ENCODE measurements around the gene STK33. TPM values are rescaled to one million over a fixed set of nuclear protein-coding genes. Genes with fewer than 3 reads are reported as not detected.

STK33 gene
- total RNA-seq, 1 experiment from 2014 or later: 10.9 TPM

DNA sequence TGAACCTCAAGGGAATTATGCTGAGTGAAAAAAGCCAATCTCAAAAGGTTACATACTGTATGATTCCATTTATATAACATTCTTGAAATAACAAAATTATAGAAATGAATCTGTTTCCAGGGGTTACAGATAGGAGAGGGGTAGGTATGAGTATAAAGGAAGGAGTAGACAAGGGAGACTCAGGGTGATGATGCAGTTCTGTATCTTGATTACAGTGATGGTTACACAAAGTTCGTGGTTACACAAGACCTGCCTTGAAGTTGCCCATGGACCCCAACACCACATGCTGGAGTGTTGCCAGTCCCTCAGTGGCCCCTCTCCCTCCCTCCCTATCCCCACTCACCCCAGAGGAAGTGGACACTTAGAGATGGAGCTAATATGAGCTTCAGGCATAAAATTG lies 20.3 kb downstream of the STK33 start:
- ATAC-seq (no peak), DNase-seq (ENCODE audit: low read depth, low spot score) (no peak)
- Histone ChIP-seq H3K4me2 (ENCODE audit: low read length) (no peak overlapping the region), H3K27ac (ENCODE audit: low read depth, low read length) (no peak overlapping the region), H4K20me1 (ENCODE audit: insufficient read depth) (no peaks in the 10 kb centered on the region), H3K27me3 (ENCODE audit: insufficient read depth, low read length) (no peaks in the 10 kb centered on the region), H3K4me1 (ENCODE audit: control insufficient read depth in 1 of 2, insufficient read depth in 2 of 2, low read length in 2 of 2) (peaks cover 0 to 3% of the 10 kb centered on the region in 2 experiments; a peak in 1 of 4 replicates), H3K36me3 (ENCODE audit: control insufficient read depth in 1 of 2, insufficient read depth in 2 of 2, low read length in 2 of 2) (no peaks in the 10 kb centered on the region), H3K79me2 (ENCODE audit: insufficient read depth, low read length) (no peaks in the 10 kb centered on the region), H2AFZ (ENCODE audit: low read depth, low read length, poor library complexity, severe bottlenecking) (no peak overlapping the region), H3K9ac (ENCODE audit: low read length) (no peak overlapping the region), H3K9me2 (ENCODE audit: insufficient read depth) (no peaks in the 10 kb centered on the region), H3K9me3 (ENCODE audit: control insufficient read depth in 1 of 2, insufficient read depth in 1 of 2, low read depth in 1 of 2, low read length in 2 of 2) (no peaks in the 10 kb centered on the region), H3K4me3 (replicated peaks in 1 of 2; ENCODE audit: low read depth in 1 of 2, low read length in 2 of 2) (no peak overlapping the region)
- TF ChIP-seq CTCF (IDR thresholded peaks at IDR 0.05 in 2 of 3, conservative IDR thresholded peaks at IDR 0.05 in 1 of 3; ENCODE audit: borderline replicate concordance in 1 of 3, insufficient read depth in 1 of 3, low read depth in 2 of 3, low read length in 2 of 3) (no peak), EGR1 (IDR thresholded peaks at IDR 0.05; ENCODE audit: low read depth) (no peak), REST (IDR thresholded peaks at IDR 0.05; ENCODE audit: low read depth) (no peak)
- intact Hi-C loops (cut with micrococcal nuclease): no loop called here
- no TSS peak for BruUV-seq (replicated peaks)
- ChIA-PET POLR2A (no interaction called here), RAD21 (ENCODE audit: low non-redundant PET in 1 of 2, low total read pairs in 2 of 2, uncharacterized antibody in 2 of 2, unreplicated experiment in 2 of 2) (no interaction called here), CTCF (no interaction called here)
